K562 (cell line): ENCODE measurements around the gene METRNL. TPM values are rescaled to one million over a fixed set of nuclear protein-coding genes. Genes with fewer than 3 reads are reported as not detected.

Source experiments
- ATAC-seq: fragments of 200-7000 bp; cut with Tn5 transposase; 3 replicates; pipeline ENCODE4 v1.9.1; 2020; ENCODE audit warnings: moderate library complexity
- BruUV-seq: library from RNA; stranded (reverse); fragments of 400-500 nt; replicated peaks from 2 replicates; lab custom pipeline; 2021; lab: Mats Ljungman, UMichigan
- CTCF ChIA-PET: fragments of 300-600 bp; formaldehyde crosslinking; extraction: SDS; loops from one replicate; lab custom pipeline; 2021; ENCODE audit warnings: low intra/inter-chr PET ratio; lab: Yijun Ruan, JAX
- POLR2A ChIA-PET: fragments of 300-600, 350-650 bp; sonication (Branson Sonifier 250); formaldehyde crosslinking; extraction: SDS; loops from one replicate; lab custom pipeline; 2021; ENCODE audit warnings: antibody characterized with exemption, inconsistent platforms; lab: Yijun Ruan, JAX
- DNase-seq, 4 experiments: peaks; one replicate each; pipeline versions ENCODE4 v3.0.0 to v3.0.0-alpha.2; 2011 to 2018; ENCODE audit warnings: low spot score in 3 of 4, mixed read lengths in 3 of 4; ENCODE audit errors: extremely low read depth in 1 of 4
- FAIRE-seq: peaks from 2 replicates; lab custom pipeline; 2011; peaks lifted over from hg19 to GRCh38; lab: Jason Lieb, UNC
- H2AFZ ChIP-seq: 2 replicates; pipeline ENCODE4 v1.6.0; 2011; ENCODE audit warnings: low read depth, low read length, control low read depth, inconsistent platforms
- H3K27ac ChIP-seq: fragments of 200-600 bp; 3 replicates; pipeline ENCODE4 v1.8.0; 2011; ENCODE audit warnings: low read depth, mild to moderate bottlenecking, control low read depth, inconsistent platforms, low read length, moderate library complexity, mixed read lengths; ENCODE audit errors: extremely low read depth
- H3K27me3 ChIP-seq, 2 experiments: fragments of 300-600 bp in 1 of 2; 2 replicates in 1 of 2; 3 replicates in 1 of 2; pipeline versions ENCODE4 v1.6.0 to v1.8.0; 2011; ENCODE audit warnings: inconsistent platforms in 2 of 2, low read length in 2 of 2, mild to moderate bottlenecking in 1 of 2, mixed read lengths in 1 of 2, moderate library complexity in 1 of 2; ENCODE audit not compliant: control insufficient read depth in 2 of 2, insufficient read depth in 2 of 2
- H3K36me3 ChIP-seq: fragments of 300-600 bp; 3 replicates; pipeline ENCODE4 v1.8.0; 2011; ENCODE audit warnings: mild to moderate bottlenecking, low read length, inconsistent platforms; ENCODE audit not compliant: control insufficient read depth, insufficient read depth
- H3K4me1 ChIP-seq, 2 experiments: fragments of 200-600 bp in 1 of 2; replicated peaks in 1 of 2; 2 replicates in 1 of 2; 3 replicates in 1 of 2; pipeline versions ENCODE4 v1.5.1 to v1.8.0; 2011; ENCODE audit warnings: inconsistent platforms in 2 of 2, low read length in 2 of 2, mild to moderate bottlenecking in 1 of 2, mixed read lengths in 1 of 2, moderate library complexity in 1 of 2; ENCODE audit not compliant: control insufficient read depth in 2 of 2, insufficient read depth in 2 of 2
- H3K4me2 ChIP-seq: 2 replicates; pipeline ENCODE4 v1.6.1; 2011; ENCODE audit warnings: low read length, control low read depth, inconsistent platforms, mixed read lengths; ENCODE audit not compliant: insufficient read depth
- H3K4me3 ChIP-seq: fragments of 200-600 bp; sonication (generic), shearing (Covaris generic); 2 replicates; pipeline ENCODE4 v1.5.1; 2016; ENCODE audit warnings: control low read depth, inconsistent platforms
- H3K79me2 ChIP-seq: fragments of 200-600 bp; 3 replicates; pipeline ENCODE4 v1.8.0; 2011; ENCODE audit warnings: low read length, inconsistent platforms; ENCODE audit not compliant: control insufficient read depth, insufficient read depth
- H3K9ac ChIP-seq, 2 experiments: 2 replicates each; pipeline versions ENCODE4 v1.6.0 to v1.6.1; 2011; ENCODE audit warnings: low read depth in 2 of 2, low read length in 2 of 2, control low read depth in 1 of 2, inconsistent platforms in 1 of 2, mild to moderate bottlenecking in 1 of 2, mixed read lengths in 1 of 2; ENCODE audit not compliant: insufficient read depth in 1 of 2
- H3K9me1 ChIP-seq: one replicate; pipeline ENCODE4 v1.6.0; 2011; ENCODE audit warnings: inconsistent platforms, mild to moderate bottlenecking, low read length, moderate library complexity; ENCODE audit not compliant: control insufficient read depth, insufficient read depth
- H3K9me3 ChIP-seq: replicated peaks from 2 replicates; pipeline ENCODE4 v1.5.1; 2011; ENCODE audit warnings: low read depth, low read length, inconsistent platforms; ENCODE audit not compliant: control insufficient read depth, insufficient read depth
- H4K20me1 ChIP-seq: replicated peaks from 2 replicates; pipeline ENCODE4 v1.6.1; 2011; ENCODE audit warnings: low read length, inconsistent platforms, mixed read lengths; ENCODE audit not compliant: control insufficient read depth, insufficient read depth
- POLR2AphosphoS5 ChIP-seq: IDR thresholded peaks from 2 replicates; pipeline ENCODE4 v1.6.1; 2011; ENCODE audit warnings: mild to moderate bottlenecking, low read depth, low read length, moderate library complexity; ENCODE audit not compliant: control insufficient read depth, insufficient read depth
- RBM22 ChIP-seq: fragments of 200-400 bp; formaldehyde crosslinking; IDR thresholded peaks from 2 replicates; pipeline ENCODE4 v1.6.1; 2018; ENCODE audit warnings: low read length, low read depth; ENCODE audit not compliant: poor library complexity, severe bottlenecking
- ZNF318 ChIP-seq, 2 experiments: fragments of 450-650 bp; IDR thresholded peaks; 2 replicates each; pipeline ENCODE4 v1.6.1; 2016; ENCODE audit warnings: mild to moderate bottlenecking in 2 of 2, borderline replicate concordance in 1 of 2, low read depth in 1 of 2, moderate library complexity in 1 of 2
- WGBS: fragments of 100-300 bp; shearing (Covaris generic); methylation state at CpG from one replicate; pipeline ENCODE4 v1.1.6; 2016; ENCODE audit warnings: low coverage, mixed read lengths; ENCODE audit not compliant: insufficient coverage; ENCODE audit errors: missing lambda C conversion rate; 5-methylcytosine and 5-hydroxymethylcytosine counted together
- in situ Hi-C: fragments of 300-500 bp; cut with MboI; formaldehyde crosslinking; loops from 4 replicates; pipeline ENCODE4 v1.15.0; 2018; ENCODE audit warnings: inconsistent platforms, mixed read lengths
- intact Hi-C: fragments of 100-400 bp; cut with micrococcal nuclease; formaldehyde crosslinking; loops from 2 replicates; pipeline ENCODE4 v1.14.2; 2022
- polyA plus RNA-seq, 8 experiments: library from polyadenylated mRNA; depleted of rRNA in 4 of 8; stranded (reverse) in 5 of 8; unstranded in 3 of 8; fragments of >200 nt; fragmentation: Nextera tagmentation in 2 of 8; fragmentation: Illumina TruSeq in 1 of 8; extraction: Ambion mirVana in 2 of 8; extraction: Trizol in 1 of 8; gene quantifications; 2 replicates each; pipeline versions ENCODE4 v1.2.1 to v1.2.3, GENCODE V29; 2011 to 2014; ENCODE audit warnings: inconsistent platforms in 1 of 8, missing spikeins in 1 of 8
- total RNA-seq, 7 experiments: library from RNA; depleted of rRNA in 6 of 7; stranded (reverse); fragments of >200 nt in 6 of 7; fragmentation: Illumina TruSeq in 2 of 7; extraction: Trizol in 2 of 7; gene quantifications; 2 replicates each; pipeline versions ENCODE4 v1.2.1 to v1.2.3, GENCODE V29; 2011 to 2021; ENCODE audit warnings: low replicate concordance in 1 of 7
- TF ChIP-seq, protein P1 (sequence below): fragments of 450-650 bp; formaldehyde crosslinking; conservative IDR thresholded peaks from 2 replicates; pipeline ENCODE4 v1.4.0; 2022; ENCODE audit warnings: mild to moderate bottlenecking, missing genetic modification characterization
- TF ChIP-seq, protein P2 (sequence below): IDR thresholded peaks from 3 replicates; pipeline ENCODE4 v1.6.1; 2011; ENCODE audit warnings: borderline replicate concordance, mild to moderate bottlenecking; ENCODE audit not compliant: insufficient read length, insufficient read depth

METRNL gene
- total and polyA plus RNA-seq, 9 of the 15 experiments (the other 6 are each of a cell fraction or from before 2014, with no cell fraction given), result 0.17 to 31.8 (median 2.9) TPM

DNA sequence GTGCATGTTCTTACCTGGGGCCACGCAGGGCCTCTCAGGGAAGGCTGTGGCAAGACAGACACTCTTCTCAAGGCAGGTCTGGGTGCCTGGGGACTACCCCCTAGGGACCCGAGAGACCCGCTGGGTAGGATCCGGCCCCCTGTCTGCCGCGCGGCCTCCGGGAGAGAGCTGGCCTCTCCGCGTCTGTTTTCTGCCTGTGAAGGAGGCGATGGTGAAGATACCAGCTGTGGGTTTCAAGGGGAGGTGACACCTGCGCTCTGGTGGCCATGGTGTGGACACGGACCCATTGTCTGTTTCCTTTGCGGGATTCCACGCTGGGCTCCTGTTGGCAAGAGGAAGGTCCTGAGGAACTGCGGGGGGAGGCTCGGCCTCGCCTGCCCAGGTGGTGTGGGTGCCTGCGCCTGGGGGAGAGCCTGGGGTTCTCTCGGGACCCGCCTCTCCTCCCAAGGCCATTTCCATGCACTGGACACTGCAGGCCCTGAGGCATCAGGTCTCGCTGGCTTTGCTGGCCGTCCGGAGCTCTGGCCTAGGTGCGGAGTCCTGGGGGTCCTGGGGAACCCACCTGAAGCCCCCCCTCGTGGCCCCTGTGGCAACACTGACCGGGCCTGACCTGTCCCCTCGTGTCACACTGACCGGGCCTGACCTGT lies 12.2 kb upstream of the METRNL start (continued):
- TF ChIP-seq, protein P1, sequence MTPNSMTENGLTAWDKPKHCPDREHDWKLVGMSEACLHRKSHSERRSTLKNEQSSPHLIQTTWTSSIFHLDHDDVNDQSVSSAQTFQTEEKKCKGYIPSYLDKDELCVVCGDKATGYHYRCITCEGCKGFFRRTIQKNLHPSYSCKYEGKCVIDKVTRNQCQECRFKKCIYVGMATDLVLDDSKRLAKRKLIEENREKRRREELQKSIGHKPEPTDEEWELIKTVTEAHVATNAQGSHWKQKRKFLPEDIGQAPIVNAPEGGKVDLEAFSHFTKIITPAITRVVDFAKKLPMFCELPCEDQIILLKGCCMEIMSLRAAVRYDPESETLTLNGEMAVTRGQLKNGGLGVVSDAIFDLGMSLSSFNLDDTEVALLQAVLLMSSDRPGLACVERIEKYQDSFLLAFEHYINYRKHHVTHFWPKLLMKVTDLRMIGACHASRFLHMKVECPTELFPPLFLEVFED (CRISPR knock-in tag), result no peak
- no peak for TF ChIP-seq RBM22

GRCh38 chr17:83067718-83068261 lies 11.6 kb upstream of the METRNL start:
- H3K4me3 ChIP-seq, result no peak overlapping the region
- H3K9me1 ChIP-seq, result peaks cover 3% of the 10 kb centered on the region
- peak; percentile 83 for ATAC-seq
- H3K4me2 ChIP-seq, result no peak overlapping the region; the same call in 1 of the 2 replicates
- 4% methylated on average over 15 of the region's 29 CpGs for WGBS
- no peaks in the 10 kb centered on the region for H3K79me2 ChIP-seq
- ChIA-PET CTCF (no interaction called here), POLR2A (interaction anchor here (0.6 to 1.1 kb wide), 4 partner anchors 9 to 1820 kb away, joined by 3 read pairs; no protein-coding TSS in a partner anchor)
- BruUV-seq, result no TSS peak
- H2AFZ ChIP-seq, result no peak overlapping the region
- H3K9me3 ChIP-seq, result no peaks in the 10 kb centered on the region
- no peaks in the 10 kb centered on the region for H3K36me3 ChIP-seq
- H3K27me3 ChIP-seq, result peaks cover 3 to 14% of the 10 kb centered on the region in 2 experiments; a peak in 2 of 5 replicates
- peak overlapping the region in 1 of 2 experiments; percentile 64; a peak in 1 of 4 replicates for H3K9ac ChIP-seq
- FAIRE-seq, result peak; percentile 94
- intact Hi-C loops, result no loop called here
- H4K20me1 ChIP-seq, result no peaks in the 10 kb centered on the region
- in situ Hi-C loops, result no loop called here
- peaks cover 13 to 85% of the 10 kb centered on the region in 2 experiments for H3K4me1 ChIP-seq
- DNase-seq, result peak in 2 of 4 experiments; percentile 71 to 73
- H3K27ac ChIP-seq, result no peak overlapping the region
- TF ChIP-seq, protein P2, sequence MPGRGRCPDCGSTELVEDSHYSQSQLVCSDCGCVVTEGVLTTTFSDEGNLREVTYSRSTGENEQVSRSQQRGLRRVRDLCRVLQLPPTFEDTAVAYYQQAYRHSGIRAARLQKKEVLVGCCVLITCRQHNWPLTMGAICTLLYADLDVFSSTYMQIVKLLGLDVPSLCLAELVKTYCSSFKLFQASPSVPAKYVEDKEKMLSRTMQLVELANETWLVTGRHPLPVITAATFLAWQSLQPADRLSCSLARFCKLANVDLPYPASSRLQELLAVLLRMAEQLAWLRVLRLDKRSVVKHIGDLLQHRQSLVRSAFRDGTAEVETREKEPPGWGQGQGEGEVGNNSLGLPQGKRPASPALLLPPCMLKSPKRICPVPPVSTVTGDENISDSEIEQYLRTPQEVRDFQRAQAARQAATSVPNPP, result no peak
- TF ChIP-seq POLR2AphosphoS5 (no peak), ZNF318 (IDR thresholded peaks at IDR 0.05; ENCODE audit: borderline replicate concordance in 1 of 2, low read depth in 1 of 2) (no peak)
